ENCODE measurements around the gene REV1. TPM values are rescaled to one million over a fixed set of nuclear protein-coding genes. Genes with fewer than 3 reads are reported as not detected.
"Not testable (repeated sequence)": the region's sequence is repeated elsewhere in the genome, so short reads cannot be mapped to it uniquely, and the experiment has no call there.

REV1 gene
- total and polyA plus RNA-seq, 12 donors = 9.6 to 83.1 (median 30.2) TPM

DNA sequence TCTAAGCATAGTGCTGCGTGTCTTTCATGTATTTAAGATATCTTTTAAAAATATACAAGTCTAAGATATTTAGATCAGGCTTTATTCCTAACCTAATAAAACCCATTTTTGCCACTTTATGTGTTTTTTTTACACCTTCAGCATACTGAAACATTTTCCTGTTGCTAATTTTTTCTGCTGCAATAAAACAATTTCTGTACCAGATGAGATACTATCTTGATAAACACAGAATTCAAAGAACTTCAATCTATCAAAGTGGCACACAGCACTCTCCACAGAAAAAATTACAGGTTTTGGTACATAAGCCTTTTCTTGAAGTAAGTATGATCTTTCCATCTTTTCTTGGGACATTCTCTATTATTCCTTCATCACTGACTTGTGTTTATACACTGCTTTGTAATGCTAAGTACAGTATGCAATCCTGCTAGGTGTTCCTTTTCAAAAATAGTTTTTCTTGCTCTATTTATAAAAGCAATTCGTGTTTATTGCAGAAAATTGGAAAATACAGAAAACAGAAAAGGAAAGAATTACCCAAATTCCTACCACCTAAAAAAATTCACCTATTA lies 16.2 kb downstream of the REV1 start:
- Histone ChIP-seq H3K27ac (peak overlapping the region in 3 of 10 donors; percentile 13 to 19 (median 17)), H3K27me3 (no peaks in the 10 kb centered on the region), H3K9me3 (peaks cover 0 to 4% (median 0%) of the 10 kb centered on the region in 11 donors), H3K36me3 (no peaks in the 10 kb centered on the region), H3K4me3 (no peak overlapping the region), H3K4me1 (peaks cover 3 to 97% (median 75%) of the 10 kb centered on the region in 9 donors)
- no peak for DNase-seq
- intact Hi-C loops (cut with DNase I) = no loop called here
- ATAC-seq = no peak
- TF ChIP-seq, protein P1, sequence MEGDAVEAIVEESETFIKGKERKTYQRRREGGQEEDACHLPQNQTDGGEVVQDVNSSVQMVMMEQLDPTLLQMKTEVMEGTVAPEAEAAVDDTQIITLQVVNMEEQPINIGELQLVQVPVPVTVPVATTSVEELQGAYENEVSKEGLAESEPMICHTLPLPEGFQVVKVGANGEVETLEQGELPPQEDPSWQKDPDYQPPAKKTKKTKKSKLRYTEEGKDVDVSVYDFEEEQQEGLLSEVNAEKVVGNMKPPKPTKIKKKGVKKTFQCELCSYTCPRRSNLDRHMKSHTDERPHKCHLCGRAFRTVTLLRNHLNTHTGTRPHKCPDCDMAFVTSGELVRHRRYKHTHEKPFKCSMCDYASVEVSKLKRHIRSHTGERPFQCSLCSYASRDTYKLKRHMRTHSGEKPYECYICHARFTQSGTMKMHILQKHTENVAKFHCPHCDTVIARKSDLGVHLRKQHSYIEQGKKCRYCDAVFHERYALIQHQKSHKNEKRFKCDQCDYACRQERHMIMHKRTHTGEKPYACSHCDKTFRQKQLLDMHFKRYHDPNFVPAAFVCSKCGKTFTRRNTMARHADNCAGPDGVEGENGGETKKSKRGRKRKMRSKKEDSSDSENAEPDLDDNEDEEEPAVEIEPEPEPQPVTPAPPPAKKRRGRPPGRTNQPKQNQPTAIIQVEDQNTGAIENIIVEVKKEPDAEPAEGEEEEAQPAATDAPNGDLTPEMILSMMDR (IDR thresholded peaks at IDR 0.05) = no peak
- WGBS, 2 donors = 51 to 56% methylated on average over 2 of the region's 2 CpGs

DNA sequence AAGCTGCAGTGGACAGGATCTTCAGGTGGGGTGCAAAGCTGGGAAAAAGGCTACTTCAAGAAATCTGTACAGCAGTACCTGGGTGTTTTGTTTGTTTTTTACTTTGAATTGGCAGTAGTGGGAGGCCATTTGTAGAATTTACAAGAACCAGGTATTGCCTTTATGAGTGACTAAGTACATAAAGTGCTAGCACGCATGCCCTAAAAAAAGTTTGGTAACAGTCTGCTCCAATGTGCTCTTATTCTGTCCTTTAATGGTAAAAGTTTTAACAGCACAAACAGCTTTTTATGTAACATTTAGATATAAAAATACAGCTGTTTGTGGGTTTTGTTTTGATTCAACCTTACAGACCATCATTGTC lies 17.2 kb downstream of the REV1 start:
- Histone ChIP-seq H3K9me3 (peaks cover 0 to 4% (median 0%) of the 10 kb centered on the region in 11 donors), H3K4me3 (no peak overlapping the region), H3K4me1 (peaks cover 3 to 95% (median 70%) of the 10 kb centered on the region in 9 donors), H3K27me3 (no peaks in the 10 kb centered on the region), H3K27ac (peak overlapping the region in 4 of 10 donors; percentile 11 to 19 (median 15)), H3K36me3 (no peaks in the 10 kb centered on the region)
- TF ChIP-seq, protein P1 (IDR thresholded peaks at IDR 0.05) = no peak
- ATAC-seq (no peak), DNase-seq (no peak)
- WGBS, 2 donors = 88 to 89% methylated on average over 1 of the region's 1 CpG
- intact Hi-C loops (cut with DNase I) = no loop called here

- intact Hi-C loops (cut with DNase I) = no loop called here
- no peak for ATAC-seq
- TF ChIP-seq, protein P1 (IDR thresholded peaks at IDR 0.05) = no peak
- H3K4me3 ChIP-seq = no peak overlapping the region
- peak overlapping the region in 1 of 10 donors; percentile 11 for H3K27ac ChIP-seq
- WGBS, 2 donors = 73 to 75% methylated on average over 7 of the region's 7 CpGs
- DNase-seq = no peak
- H3K9me3 ChIP-seq = peaks cover 0 to 4% (median 0%) of the 10 kb centered on the region in 11 donors
- peaks cover 3 to 95% (median 72%) of the 10 kb centered on the region in 9 donors for H3K4me1 ChIP-seq
- no peaks in the 10 kb centered on the region for H3K36me3 ChIP-seq
- no peaks in the 10 kb centered on the region for H3K27me3 ChIP-seq
These were observed 17.9 kb downstream of the REV1 start for GRCh38 chr2:99471654-99472599.

- Histone ChIP-seq H3K27ac (no peak overlapping the region), H3K4me1 (peaks cover 3 to 94% (median 70%) of the 10 kb centered on the region in 9 donors), H3K27me3 (no peaks in the 10 kb centered on the region), H3K36me3 (no peaks in the 10 kb centered on the region), H3K4me3 (no peak overlapping the region), H3K9me3 (peaks cover 0 to 4% (median 0%) of the 10 kb centered on the region in 11 donors)
- TF ChIP-seq, protein P1 (IDR thresholded peaks at IDR 0.05) = no peak
- intact Hi-C loops (cut with DNase I) = no loop called here
- ATAC-seq (no peak), DNase-seq (no peak)
These were observed 18.9 kb downstream of the REV1 start for GRCh38 chr2:99470957-99471356.

DNA sequence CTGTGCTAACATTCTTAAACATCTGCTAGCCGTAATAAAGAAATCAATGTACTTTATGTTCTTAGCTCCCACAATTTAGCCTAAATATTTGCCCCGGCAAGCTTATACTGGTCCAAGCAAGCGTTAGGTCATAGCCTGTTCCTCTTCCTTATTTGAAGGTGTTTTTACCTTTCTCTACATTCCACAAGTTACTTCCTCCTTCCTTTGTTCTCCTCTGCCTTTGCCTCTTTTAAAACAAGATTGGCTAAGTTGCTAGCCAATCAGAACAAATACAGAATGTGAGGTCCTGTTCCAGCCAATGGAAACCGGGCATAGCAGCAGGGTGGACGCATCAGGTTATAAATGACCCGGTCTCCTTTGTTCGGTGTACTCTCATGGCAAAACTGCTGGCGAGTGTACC lies 19.4 kb downstream of the REV1 start:
- DNase-seq; H3K9me3 ChIP-seq; ATAC-seq; H3K4me3 ChIP-seq; H3K27me3 ChIP-seq; H3K36me3 ChIP-seq; intact Hi-C loops (cut with DNase I); H3K27ac ChIP-seq: not testable (repeated sequence)
- WGBS, 2 donors = 93 to 94% methylated on average over 8 of the region's 8 CpGs
- H3K4me1 ChIP-seq = peaks cover 3 to 90% (median 65%) of the 10 kb centered on the region in 9 donors

Data from heart right ventricle (tissue), 16 donors.